HepG2 (cell line): ENCODE data around the gene TNNI3. TPM values are rescaled to one million over a fixed set of nuclear protein-coding genes. Genes with fewer than 3 reads are reported as not detected.

Experiments used
- ATAC-seq: fragments of 200-7000 bp; cut with Tn5 transposase; 3 replicates; pipeline ENCODE4 v1.9.1; 2020; ENCODE audit warnings: mild to moderate bottlenecking, moderate library complexity
- BruUV-seq: library from RNA; stranded (reverse); fragments of 400-500 nt; replicated peaks from 2 replicates; lab custom pipeline; 2021; lab: Mats Ljungman, UMichigan
- CTCF ChIA-PET: fragments of 300-600 bp; formaldehyde crosslinking; extraction: SDS; loops from one replicate; lab custom pipeline; 2021; ENCODE audit warnings: low total read pairs, inconsistent platforms, low intra/inter-chr PET ratio; lab: Yijun Ruan, JAX
- POLR2A ChIA-PET: fragments of 350-600 bp; sonication (Branson Sonifier 250); formaldehyde crosslinking; loops from one replicate; lab custom pipeline; 2020; ENCODE audit warnings: antibody characterized with exemption, inconsistent platforms; lab: Yijun Ruan, JAX
- DNase-seq: peaks from one replicate; pipeline ENCODE4 v3.0.0-alpha.2; 2015; ENCODE audit warnings: low spot score
- FAIRE-seq: peaks from 3 replicates; lab custom pipeline; 2011; peaks lifted over from hg19 to GRCh38; lab: Jason Lieb, UNC
- H2AFZ ChIP-seq: one replicate; pipeline ENCODE4 v1.6.1; 2011; ENCODE audit warnings: low read length, inconsistent platforms
- H3K27ac ChIP-seq: fragments of 300-600 bp; 3 replicates; pipeline ENCODE4 v1.8.0; 2011; ENCODE audit warnings: mixed run types, mild to moderate bottlenecking, mixed read lengths, low read length, inconsistent platforms; ENCODE audit not compliant: insufficient read depth; ENCODE audit errors: extremely low read length
- H3K27me3 ChIP-seq, 2 experiments: fragments of 200-600 bp in 1 of 2; 2 replicates in 1 of 2; 3 replicates in 1 of 2; pipeline versions ENCODE4 v1.6.0 to v1.8.0; 2011; ENCODE audit warnings: low read length in 2 of 2, mild to moderate bottlenecking in 2 of 2, moderate library complexity in 2 of 2, inconsistent platforms in 1 of 2; ENCODE audit not compliant: insufficient read depth in 2 of 2, control insufficient read depth in 1 of 2
- H3K36me3 ChIP-seq, 2 experiments: fragments of 200-600 bp in 1 of 2; replicated peaks in 1 of 2; 2 replicates in 1 of 2; 3 replicates in 1 of 2; pipeline versions ENCODE4 v1.5.1 to v1.8.0; 2011; ENCODE audit warnings: low read length in 2 of 2, inconsistent platforms in 1 of 2; ENCODE audit not compliant: insufficient read depth in 2 of 2, control insufficient read depth in 1 of 2
- H3K4me1 ChIP-seq: 2 replicates; pipeline ENCODE4 v1.5.1; 2012; ENCODE audit warnings: low read length, inconsistent platforms; ENCODE audit not compliant: insufficient read depth
- H3K4me2 ChIP-seq: 2 replicates; pipeline ENCODE4 v1.6.0; 2011; ENCODE audit warnings: low read depth, low read length, inconsistent platforms
- H3K4me3 ChIP-seq, 3 experiments: fragments of 200-600 bp in 1 of 3; sonication (generic), shearing (Covaris generic) in 1 of 3; replicated peaks in 1 of 3; 2 replicates each; pipeline ENCODE4 v1.5.1; 2011 to 2016; ENCODE audit warnings: low read length in 3 of 3, inconsistent platforms in 2 of 3, low read depth in 2 of 3, mild to moderate bottlenecking in 2 of 3, control low read depth in 1 of 3, mixed read lengths in 1 of 3; ENCODE audit not compliant: insufficient read depth in 1 of 3
- H3K79me2 ChIP-seq: one replicate; pipeline ENCODE4 v1.6.1; 2011; ENCODE audit warnings: low read length, inconsistent platforms; ENCODE audit not compliant: insufficient read depth
- H3K9ac ChIP-seq: 2 replicates; pipeline ENCODE4 v1.6.0; 2011; ENCODE audit warnings: mild to moderate bottlenecking, low read depth, low read length, inconsistent platforms; ENCODE audit not compliant: insufficient read depth
- H3K9me3 ChIP-seq: 2 replicates; pipeline ENCODE4 v1.5.1; 2012; ENCODE audit warnings: mild to moderate bottlenecking, low read length
- H4K20me1 ChIP-seq: 2 replicates; pipeline ENCODE4 v1.6.0; 2011; ENCODE audit warnings: inconsistent platforms, mild to moderate bottlenecking, low read length, moderate library complexity; ENCODE audit not compliant: insufficient read depth
- ATF1 ChIP-seq: IDR thresholded peaks from 2 replicates; pipeline ENCODE4 v1.6.1; 2016; ENCODE audit warnings: mild to moderate bottlenecking, control low read depth
- FOXC1 ChIP-seq: sonication (generic); formaldehyde crosslinking; IDR thresholded peaks from 2 replicates; pipeline ENCODE4 v1.8.0; 2022; ENCODE audit warnings: mild to moderate bottlenecking, missing genetic modification reagents, borderline replicate concordance
- HIVEP1 ChIP-seq: sonication (generic); formaldehyde crosslinking; IDR thresholded peaks from 2 replicates; pipeline ENCODE4 v1.4.0; 2020; ENCODE audit warnings: mild to moderate bottlenecking, missing genetic modification reagents
- HOXA5 ChIP-seq: sonication (generic); formaldehyde crosslinking; IDR thresholded peaks from 2 replicates; pipeline ENCODE4 v1.4.0; 2020; ENCODE audit warnings: missing genetic modification reagents
- ZNF225 ChIP-seq: sonication (generic); formaldehyde crosslinking; IDR thresholded peaks from 2 replicates; pipeline ENCODE4 v1.4.0; 2020; ENCODE audit warnings: mild to moderate bottlenecking, missing genetic modification reagents
- ZNF251 ChIP-seq: sonication (generic); formaldehyde crosslinking; IDR thresholded peaks from 2 replicates; pipeline ENCODE4 v1.9.0; 2021; ENCODE audit warnings: mild to moderate bottlenecking, missing genetic modification reagents
- ZNF333 ChIP-seq: sonication (generic); formaldehyde crosslinking; IDR thresholded peaks from 2 replicates; pipeline ENCODE4 v1.4.0; 2020; ENCODE audit warnings: mild to moderate bottlenecking, missing genetic modification reagents, borderline replicate concordance
- ZSCAN22 ChIP-seq: sonication (generic); formaldehyde crosslinking; IDR thresholded peaks from 2 replicates; pipeline ENCODE4 v1.4.0; 2020; ENCODE audit warnings: mild to moderate bottlenecking, missing genetic modification reagents
- WGBS: methylation state at CpG from one replicate; pipeline ENCODE4 v1.1.6; 2017; ENCODE audit warnings: low lambda C conversion rate; 5-methylcytosine and 5-hydroxymethylcytosine counted together
- in situ Hi-C: cut with HindIII; loops from 2 replicates; pipeline ENCODE4 v1.10.0; 2017; ENCODE audit warnings: low pct_unique_long_range_greater_than_20kb; ENCODE audit not compliant: extremely low pct_ligation_motif_present
- intact Hi-C: fragments of 100-400 bp; cut with micrococcal nuclease; formaldehyde crosslinking; loops from one replicate; pipeline ENCODE4 v1.10.0; 2022; ENCODE audit not compliant: unreplicated experiment
- polyA plus RNA-seq, 8 experiments: library from polyadenylated mRNA; depleted of rRNA in 3 of 8; stranded (reverse) in 7 of 8; unstranded in 1 of 8; fragments of >200 nt; fragmentation: Illumina TruSeq in 4 of 8; extraction: Trizol in 4 of 8; gene quantifications; 2 replicates each; pipeline versions ENCODE4 v1.2.1 to v1.2.3, GENCODE V29; 2011 to 2016; ENCODE audit warnings: low read depth in 4 of 8, missing spikeins in 1 of 8, mixed read lengths in 1 of 8; ENCODE audit not compliant: insufficient read depth in 1 of 8
- total RNA-seq, 5 experiments: library from RNA; depleted of rRNA; stranded (reverse); fragments of >200 nt; fragmentation: Illumina TruSeq; extraction: Trizol; gene quantifications; 2 replicates each; pipeline ENCODE4 v1.2.3, GENCODE V29; 2016; ENCODE audit warnings: low read depth in 1 of 5
- TF ChIP-seq, protein P1 (sequence below): sonication (generic); formaldehyde crosslinking; IDR thresholded peaks from 2 replicates; pipeline ENCODE4 v1.5.1; 2020; ENCODE audit warnings: missing genetic modification reagents, mild to moderate bottlenecking, borderline replicate concordance

Gene TNNI3
- total and polyA plus RNA-seq, 2 of the 13 experiments (the other 11 are each of a cell fraction or from before 2014, with no cell fraction given): 3.5 to 3.7 TPM

GRCh38 chr19:55147545-55148251, 9.8 kb downstream of the TNNI3 start:
- no TSS peak for BruUV-seq
- CTCF ChIA-PET: no interaction called here
- intact Hi-C loops: no loop called here

DNA sequence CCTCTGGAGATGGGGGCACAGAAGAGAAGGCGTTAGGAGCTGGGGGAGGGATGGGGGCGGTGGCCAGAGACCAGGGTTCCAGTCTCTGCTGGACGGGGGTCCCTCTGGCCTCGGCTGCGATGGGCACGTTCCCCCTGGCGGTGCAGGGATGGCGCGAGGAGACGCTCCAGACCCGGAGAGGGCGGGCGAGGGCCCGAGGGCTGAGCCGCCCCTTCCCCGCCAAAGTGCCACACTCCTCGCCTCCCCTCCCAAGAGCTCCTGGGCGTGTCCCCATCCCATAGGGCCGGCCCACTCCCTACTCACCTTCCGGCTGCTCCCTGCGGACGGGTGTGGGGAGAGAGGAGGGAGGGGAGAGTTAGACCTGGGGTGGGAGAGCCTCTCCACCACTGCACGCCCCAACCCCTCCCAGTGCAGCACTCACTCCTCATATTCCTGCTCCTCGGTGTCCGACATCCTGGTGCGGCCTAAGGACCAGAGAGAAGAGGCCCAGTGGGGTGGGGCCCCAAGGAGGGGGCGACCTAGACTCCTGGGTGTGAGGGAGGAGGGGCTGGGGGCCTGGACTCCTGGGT, 10.7 kb downstream of the TNNI3 start:
- ChIA-PET CTCF (no interaction called here), POLR2A (interaction anchor here (0.7 to 1.7 kb wide), 4 partner anchors 12 to 315 kb away, joined by 3 to 7 read pairs (median 4); partner anchors contain the start of gene ISOC2)
- Histone ChIP-seq H3K9me3 (peaks cover 3% of the 10 kb centered on the region), H3K4me3 (peak overlapping the region in 2 of 3 experiments; percentile 36 to 57; a peak in 3 of 6 replicates), H3K4me2 (peak overlapping the region; percentile 49; the same call in 1 of the 2 replicates), H3K79me2 (no peaks in the 10 kb centered on the region), H3K9ac (no peak overlapping the region), H3K4me1 (peaks cover 16% of the 10 kb centered on the region; the same call in 1 of the 2 replicates), H3K36me3 (no peaks in the 10 kb centered on the region), H3K27ac (no peak overlapping the region), H2AFZ (no peak overlapping the region), H3K27me3 (peaks cover 0 to 19% of the 10 kb centered on the region in 2 experiments; a peak in 2 of 5 replicates), H4K20me1 (no peaks in the 10 kb centered on the region)
- FAIRE-seq (no peak), ATAC-seq (peak; percentile 72), DNase-seq (peak; percentile 25)
- WGBS: 0% methylated on average over 9 of the region's 27 CpGs
- BruUV-seq: no TSS peak
- in situ Hi-C loops: loop anchor here (5.0 kb wide), 1 partner anchor 261 kb away; the partner anchor contains the start of gene UBE2S
- intact Hi-C loops: no loop called here
- TF ChIP-seq ATF1 (CRISPR knock-in tag) (no peak), HOXA5 (CRISPR knock-in tag) (no peak), ZNF251 (no peak), ZNF333 (CRISPR knock-in tag) (no peak), HIVEP1 (CRISPR knock-in tag) (0 out of 2 replicates have a peak, but pooled peaks have one; percentile 24), FOXC1 (CRISPR knock-in tag) (no peak)
- TF ChIP-seq, protein P1, sequence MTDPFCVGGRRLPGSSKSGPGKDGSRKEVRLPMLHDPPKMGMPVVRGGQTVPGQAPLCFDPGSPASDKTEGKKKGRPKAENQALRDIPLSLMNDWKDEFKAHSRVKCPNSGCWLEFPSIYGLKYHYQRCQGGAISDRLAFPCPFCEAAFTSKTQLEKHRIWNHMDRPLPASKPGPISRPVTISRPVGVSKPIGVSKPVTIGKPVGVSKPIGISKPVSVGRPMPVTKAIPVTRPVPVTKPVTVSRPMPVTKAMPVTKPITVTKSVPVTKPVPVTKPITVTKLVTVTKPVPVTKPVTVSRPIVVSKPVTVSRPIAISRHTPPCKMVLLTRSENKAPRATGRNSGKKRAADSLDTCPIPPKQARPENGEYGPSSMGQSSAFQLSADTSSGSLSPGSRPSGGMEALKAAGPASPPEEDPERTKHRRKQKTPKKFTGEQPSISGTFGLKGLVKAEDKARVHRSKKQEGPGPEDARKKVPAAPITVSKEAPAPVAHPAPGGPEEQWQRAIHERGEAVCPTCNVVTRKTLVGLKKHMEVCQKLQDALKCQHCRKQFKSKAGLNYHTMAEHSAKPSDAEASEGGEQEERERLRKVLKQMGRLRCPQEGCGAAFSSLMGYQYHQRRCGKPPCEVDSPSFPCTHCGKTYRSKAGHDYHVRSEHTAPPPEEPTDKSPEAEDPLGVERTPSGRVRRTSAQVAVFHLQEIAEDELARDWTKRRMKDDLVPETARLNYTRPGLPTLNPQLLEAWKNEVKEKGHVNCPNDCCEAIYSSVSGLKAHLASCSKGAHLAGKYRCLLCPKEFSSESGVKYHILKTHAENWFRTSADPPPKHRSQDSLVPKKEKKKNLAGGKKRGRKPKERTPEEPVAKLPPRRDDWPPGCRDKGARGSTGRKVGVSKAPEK (CRISPR knock-in tag): no peak

More at GRCh38 chr19:55147545-55148251, 9.8 kb downstream of the TNNI3 start:
- FAIRE-seq: no peak
- no peaks in the 10 kb centered on the region for H3K79me2 ChIP-seq
- H3K27ac ChIP-seq: no peak overlapping the region
- peaks cover 0 to 19% of the 10 kb centered on the region in 2 experiments; a peak in 2 of 5 replicates for H3K27me3 ChIP-seq
- no peak overlapping the region for H2AFZ ChIP-seq
- H3K4me3 ChIP-seq: peak overlapping the region in 1 of 3 experiments; percentile 57; a peak in 1 of 6 replicates
- DNase-seq: no peak
- peaks cover 8% of the 10 kb centered on the region for H3K9me3 ChIP-seq
- POLR2A ChIA-PET: interaction anchor here (0.7 kb wide), 1 partner anchor 314 kb away, joined by 7 read pairs; the partner anchor contains the start of gene ISOC2
- H3K9ac ChIP-seq: no peak overlapping the region
- no peak for ATAC-seq
- H3K4me2 ChIP-seq: no peak overlapping the region
- H4K20me1 ChIP-seq: no peaks in the 10 kb centered on the region
- peaks cover 13% of the 10 kb centered on the region; the same call in 1 of the 2 replicates for H3K4me1 ChIP-seq
- WGBS: 0% methylated on average over 3 of the region's 9 CpGs
- in situ Hi-C loops: loop anchor here (5.0 kb wide), 1 partner anchor 260 kb away; the partner anchor contains the start of gene UBE2S
- TF ChIP-seq ZSCAN22 (CRISPR knock-in tag): peak; percentile 95
- TF ChIP-seq ZNF225 (CRISPR knock-in tag): no peak
- H3K36me3 ChIP-seq: no peaks in the 10 kb centered on the region
